Neural cell (in vitro differentiated cells): ENCODE data around the gene TBX18.

Experiments used
- CTCF ChIP-seq: fragments of 450-650 bp; IDR thresholded peaks from 2 replicates; pipeline ENCODE4 v1.5.1; 2014; ENCODE audit warnings: antibody characterized with exemption, mild to moderate bottlenecking, moderate library complexity; ENCODE audit not compliant: poor library complexity, severe bottlenecking
- RAD21 ChIP-seq: fragments of 450-650 bp; conservative IDR thresholded peaks from 2 replicates; pipeline ENCODE4 v1.6.1; 2014; ENCODE audit warnings: antibody characterized with exemption, mild to moderate bottlenecking, moderate library complexity
- REST ChIP-seq: IDR thresholded peaks from 2 replicates; pipeline ENCODE4 v1.6.1; 2012; ENCODE audit warnings: borderline replicate concordance
- SMC3 ChIP-seq: fragments of 450-650 bp; conservative IDR thresholded peaks from 2 replicates; pipeline ENCODE4 v1.6.1; 2014; ENCODE audit warnings: antibody characterized with exemption, mild to moderate bottlenecking, moderate library complexity; ENCODE audit not compliant: poor library complexity

GRCh38 chr6:84762220-84763002 lies 2.0 kb downstream of the TBX18 start:
- TF ChIP-seq CTCF = no peak
- TF ChIP-seq REST = no peak
- TF ChIP-seq RAD21 = no peak
- TF ChIP-seq SMC3 = no peak
